ENCODE measurements around the gene MYLK2. TPM values are rescaled to one million over a fixed set of nuclear protein-coding genes. Genes with fewer than 3 reads are reported as not detected.
A peak's percentile ranks its signal among the peaks of the same experiment; 100 is the strongest.
"Not testable (repeated sequence)": the region's sequence is repeated elsewhere in the genome, so short reads cannot be mapped to it uniquely, and the experiment has no call there.

Gene MYLK2
- total RNA-seq, 2 experiments from 2014 or later: 0.31 to 0.39 TPM

DNA sequence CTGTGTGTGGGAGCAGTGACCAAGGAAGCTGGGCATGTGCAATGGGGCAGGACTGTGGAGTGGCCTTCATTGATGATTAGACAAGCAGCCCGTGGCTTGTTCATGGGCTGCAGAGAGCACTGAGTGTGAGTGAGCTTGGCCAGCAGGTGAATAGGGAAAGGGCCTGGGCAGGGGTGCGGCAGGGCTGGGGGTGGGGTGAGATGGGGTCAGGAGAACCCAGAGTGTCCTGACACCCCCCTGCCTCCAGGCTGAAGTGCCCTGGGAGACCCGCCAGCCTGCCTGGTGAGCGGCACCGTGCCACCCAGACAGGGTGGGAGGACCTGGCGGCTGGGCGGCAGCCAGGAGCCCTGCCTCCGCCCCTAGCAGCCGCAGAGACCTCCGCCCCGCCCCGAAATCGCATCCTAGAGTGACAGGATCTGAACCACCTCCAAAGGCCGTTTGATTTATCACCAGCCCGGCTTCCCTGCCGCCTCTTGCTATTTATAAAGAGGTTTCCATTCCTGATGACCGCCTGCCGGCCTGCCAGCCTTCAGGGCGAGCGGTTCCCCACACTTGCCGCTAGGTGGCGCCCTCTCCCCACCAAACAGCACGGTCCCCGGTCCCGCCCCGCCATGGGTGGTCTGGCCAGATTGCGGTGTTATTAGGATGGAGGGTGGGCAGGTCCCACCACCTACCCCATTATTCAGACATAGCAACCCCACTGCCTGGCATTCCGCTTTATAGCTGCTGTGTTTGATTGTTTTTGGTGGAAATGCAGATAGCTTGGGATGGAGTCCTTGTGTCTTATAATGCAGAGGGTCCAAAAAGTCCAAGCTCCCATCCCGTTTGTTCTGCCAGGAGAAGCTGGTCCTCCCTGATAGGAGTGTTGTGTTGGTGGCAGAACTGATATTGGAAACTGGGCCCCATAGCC is 3.5 kb downstream of the MYLK2 start:
- Mint-ChIP-seq H3K27me3 (peaks cover 6% of the 10 kb centered on the region), H3K4me3 (no peak overlapping the region), H3K27ac (no peak overlapping the region), H3K9me3 (no peaks in the 10 kb centered on the region), H3K4me1 (peaks cover 11% of the 10 kb centered on the region), H3K36me3 (no peaks in the 10 kb centered on the region)
- POLR2A ChIA-PET: interaction anchor here (1.1 kb wide), 1 partner anchor 129 kb away, joined by 3 read pairs; the partner anchor contains the start of gene PDRG1
- ATAC-seq (ENCODE audit: low read depth): peak; percentile 74
- DNase-seq: peak; percentile 86

DNA sequence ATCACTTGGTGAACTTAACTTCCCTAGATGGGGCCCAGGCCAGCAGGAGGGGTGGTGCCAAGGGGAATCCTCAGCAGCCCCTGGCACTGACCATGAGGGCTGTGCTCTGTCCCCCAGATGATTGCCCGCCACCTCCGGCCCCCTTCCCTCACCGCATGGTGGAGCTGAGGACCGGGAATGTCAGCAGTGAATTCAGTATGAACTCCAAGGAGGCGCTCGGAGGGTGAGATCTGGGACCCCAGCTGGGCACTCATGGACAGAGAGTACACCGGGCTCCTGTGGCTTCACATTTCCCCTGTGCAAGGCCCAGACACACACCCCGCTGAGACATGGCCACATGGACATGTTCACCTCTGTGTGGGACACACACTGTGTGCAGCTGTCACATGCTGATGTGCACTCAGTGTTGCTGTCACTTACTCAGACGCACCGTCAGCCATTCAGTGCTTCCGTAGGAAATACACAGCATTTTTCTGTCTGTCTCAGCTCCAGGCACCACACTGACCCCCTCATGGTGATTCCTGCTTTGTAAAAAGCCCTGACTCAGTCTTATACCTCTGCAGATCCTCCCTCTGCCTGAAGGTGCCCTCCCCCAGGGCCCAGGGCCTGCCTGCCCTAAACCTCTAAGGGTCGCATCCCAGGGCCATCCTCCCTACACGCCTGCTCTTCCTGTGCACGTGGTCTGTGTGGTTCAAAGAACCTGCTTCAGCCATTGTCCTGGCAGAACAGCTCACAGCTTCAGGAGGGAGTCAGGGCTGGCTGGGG is 4.4 kb downstream of the MYLK2 start:
- POLR2A ChIA-PET: interaction anchor here (1.1 kb wide), 1 partner anchor 128 kb away, joined by 3 read pairs; the partner anchor contains the start of gene PDRG1
- DNase-seq (peak; percentile 19), ATAC-seq (ENCODE audit: low read depth) (peak; percentile 12)
- H3K27me3 Mint-ChIP-seq: peaks cover 6% of the 10 kb centered on the region
- H3K36me3 Mint-ChIP-seq: no peaks in the 10 kb centered on the region
- H3K4me1 Mint-ChIP-seq: peaks cover 11% of the 10 kb centered on the region
- H3K27ac Mint-ChIP-seq: no peak overlapping the region
- H3K4me3 Mint-ChIP-seq: no peak overlapping the region
- H3K9me3 Mint-ChIP-seq: no peaks in the 10 kb centered on the region

DNA sequence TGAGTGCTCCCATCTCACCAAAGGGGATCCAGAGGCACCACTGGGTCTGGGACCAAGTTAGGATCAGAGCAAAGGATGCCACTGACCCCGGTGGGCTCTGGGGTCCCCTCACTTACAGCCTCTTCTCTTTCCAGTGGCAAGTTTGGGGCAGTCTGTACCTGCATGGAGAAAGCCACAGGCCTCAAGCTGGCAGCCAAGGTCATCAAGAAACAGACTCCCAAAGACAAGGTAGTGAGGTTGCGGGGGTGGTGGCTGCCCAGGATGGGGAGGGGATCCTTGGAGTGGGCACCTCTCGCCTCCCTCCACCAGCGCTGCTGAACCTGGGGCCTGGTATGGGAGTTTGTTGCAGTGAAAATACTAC is 4.9 kb downstream of the MYLK2 start:
- H3K4me3 Mint-ChIP-seq: no peak overlapping the region
- no peaks in the 10 kb centered on the region for H3K9me3 Mint-ChIP-seq
- peaks cover 11% of the 10 kb centered on the region for H3K4me1 Mint-ChIP-seq
- no peak for DNase-seq
- H3K36me3 Mint-ChIP-seq: no peaks in the 10 kb centered on the region
- POLR2A ChIA-PET: no interaction called here
- H3K27me3 Mint-ChIP-seq: peaks cover 6% of the 10 kb centered on the region
- no peak overlapping the region for H3K27ac Mint-ChIP-seq
- ATAC-seq (ENCODE audit: low read depth): no peak

DNA sequence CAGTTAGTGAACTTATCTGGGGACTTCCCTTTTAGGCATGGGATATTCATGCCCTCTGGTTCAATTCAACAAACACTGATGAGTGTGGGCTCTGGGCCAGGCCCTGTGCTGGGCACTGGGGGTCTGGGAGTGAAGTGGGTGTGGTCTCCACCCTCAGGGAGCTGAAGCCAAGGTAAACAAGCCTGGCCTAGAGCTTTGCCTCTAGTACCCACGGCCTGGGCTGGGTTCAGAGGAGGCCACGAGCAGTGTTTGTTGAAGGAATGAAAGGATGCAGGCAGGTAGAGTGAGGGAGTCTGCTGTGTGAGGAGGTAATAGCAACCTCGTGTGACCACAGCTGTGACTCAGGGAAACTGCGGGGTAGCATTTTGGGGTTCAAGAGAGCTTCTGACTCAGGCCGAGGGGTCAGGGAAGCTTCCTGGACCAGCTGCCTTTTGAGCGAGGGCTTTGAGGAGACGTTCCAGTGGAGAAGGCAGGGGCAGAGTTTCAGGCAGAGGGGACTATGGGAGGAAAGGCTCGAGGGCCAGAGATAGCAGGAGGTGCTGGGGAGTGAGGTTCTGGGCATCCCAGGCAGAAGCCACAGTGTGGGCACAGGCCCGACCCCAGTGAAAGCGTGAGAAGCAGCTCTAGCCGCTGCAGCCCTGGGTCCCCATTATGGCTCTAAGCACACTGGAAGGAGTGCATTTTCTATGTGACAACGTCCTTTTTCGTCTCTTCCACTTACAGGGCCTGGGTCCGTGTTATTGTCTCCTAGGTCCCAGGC is 5.6 kb downstream of the MYLK2 start:
- Mint-ChIP-seq H3K4me3 (no peak overlapping the region), H3K27me3 (peaks cover 6% of the 10 kb centered on the region), H3K27ac (no peak overlapping the region), H3K4me1 (peaks cover 11% of the 10 kb centered on the region), H3K36me3 (no peaks in the 10 kb centered on the region), H3K9me3 (no peaks in the 10 kb centered on the region)
- no peak for DNase-seq
- ATAC-seq (ENCODE audit: low read depth): no peak
- POLR2A ChIA-PET: no interaction called here

DNA sequence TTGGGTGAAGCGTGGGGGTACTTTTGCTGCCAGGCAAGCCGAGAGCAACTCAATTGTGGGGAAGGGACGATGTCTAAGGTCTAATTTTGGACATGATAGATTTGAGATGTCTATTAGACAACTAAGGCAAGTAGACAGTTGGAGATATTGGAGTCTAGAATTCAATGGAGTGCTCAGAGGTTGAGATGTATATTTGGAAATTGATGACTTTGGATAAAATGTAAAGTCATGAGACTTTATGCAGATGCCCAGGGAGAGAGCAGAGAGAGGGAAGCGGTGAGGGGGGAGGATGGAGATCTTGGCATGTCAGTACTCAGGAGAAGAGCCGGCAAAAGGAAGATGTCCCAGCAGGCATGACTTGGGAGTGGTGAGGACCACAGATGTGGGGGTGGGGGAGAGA is 6.9 kb downstream of the MYLK2 start:
- Mint-ChIP-seq H3K9me3 (no peaks in the 10 kb centered on the region), H3K36me3 (no peaks in the 10 kb centered on the region), H3K4me3 (no peak overlapping the region), H3K27ac (no peak overlapping the region), H3K27me3 (peaks cover 6% of the 10 kb centered on the region), H3K4me1 (peaks cover 11% of the 10 kb centered on the region)
- DNase-seq (no peak), ATAC-seq (ENCODE audit: low read depth) (no peak)
- POLR2A ChIA-PET: no interaction called here

DNA sequence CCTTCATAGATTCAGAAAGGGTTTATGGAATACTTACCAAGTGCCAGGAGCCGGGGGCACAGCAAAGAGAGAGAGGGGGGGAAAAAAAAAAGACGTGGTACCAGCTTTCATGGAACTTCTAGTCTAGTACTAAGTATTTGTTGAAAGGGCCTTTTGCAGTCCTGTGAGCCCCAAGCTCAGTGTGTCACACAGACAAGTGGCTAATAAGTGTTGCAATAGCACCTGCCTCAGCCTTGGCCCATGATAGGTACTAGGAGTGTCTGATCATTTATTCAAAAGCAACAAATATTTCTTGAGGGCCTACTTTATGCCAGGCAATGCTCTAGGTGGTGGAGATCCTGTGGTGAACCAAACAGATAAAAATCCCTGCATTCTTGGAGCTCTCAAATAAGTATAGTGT is 7.9 kb downstream of the MYLK2 start:
- H3K27me3 Mint-ChIP-seq: peaks cover 3% of the 10 kb centered on the region
- no peak overlapping the region for H3K27ac Mint-ChIP-seq
- H3K9me3 Mint-ChIP-seq: no peaks in the 10 kb centered on the region
- DNase-seq (no peak), ATAC-seq (ENCODE audit: low read depth) (no peak)
- peaks cover 11% of the 10 kb centered on the region for H3K4me1 Mint-ChIP-seq
- H3K36me3 Mint-ChIP-seq: no peaks in the 10 kb centered on the region
- no peak overlapping the region for H3K4me3 Mint-ChIP-seq
- POLR2A ChIA-PET: interaction anchor here (1.0 kb wide), 1 partner anchor 9 kb away, joined by 3 read pairs; no protein-coding TSS in a partner anchor

DNA sequence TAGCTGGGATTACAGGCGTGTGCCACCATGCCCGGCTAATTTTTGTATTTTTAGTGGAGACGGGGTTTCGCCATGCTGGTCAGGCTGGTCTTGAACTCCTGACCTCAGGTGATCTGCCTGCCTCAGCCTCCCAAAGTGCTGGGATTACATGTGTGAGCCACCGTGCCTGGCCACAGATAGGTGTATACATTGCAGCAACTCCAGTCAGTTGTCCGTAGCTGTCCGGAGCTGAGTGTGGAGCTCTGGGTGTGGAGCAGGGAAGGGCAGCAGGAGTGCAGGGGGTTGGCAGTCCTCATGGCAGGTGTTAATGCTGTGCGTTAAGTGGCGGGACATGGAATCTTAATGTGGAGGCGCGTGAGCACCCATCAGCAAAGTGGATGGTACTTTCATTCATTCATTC is 8.9 kb downstream of the MYLK2 start:
- H3K9me3 Mint-ChIP-seq; ATAC-seq (ENCODE audit: low read depth); H3K4me1 Mint-ChIP-seq; H3K27me3 Mint-ChIP-seq; H3K27ac Mint-ChIP-seq; DNase-seq; H3K4me3 Mint-ChIP-seq; POLR2A ChIA-PET; H3K36me3 Mint-ChIP-seq: not testable (repeated sequence)

DNA sequence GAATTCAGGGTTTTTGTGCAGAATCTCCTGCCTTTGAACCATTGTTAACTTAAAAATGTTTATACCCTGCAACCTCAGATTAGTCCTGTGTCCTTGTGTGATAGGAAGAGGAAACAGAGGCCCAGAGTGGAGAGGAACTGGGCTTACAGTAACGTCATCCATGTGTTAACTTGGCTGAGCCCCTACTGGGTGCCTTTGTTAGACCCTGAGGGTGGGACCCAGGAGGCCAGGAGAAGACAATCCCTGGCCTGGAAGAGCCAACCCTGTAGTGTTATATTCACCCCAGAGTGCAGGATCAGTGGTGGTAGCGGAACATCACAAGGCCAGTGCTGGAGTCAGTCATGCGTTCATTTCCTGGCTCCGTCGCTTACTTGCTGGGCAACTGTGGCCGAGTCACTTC is 10.6 kb downstream of the MYLK2 start:
- Mint-ChIP-seq H3K27ac (no peak overlapping the region), H3K4me3 (no peak overlapping the region), H3K9me3 (no peaks in the 10 kb centered on the region), H3K36me3 (no peaks in the 10 kb centered on the region), H3K27me3 (no peaks in the 10 kb centered on the region), H3K4me1 (no peaks in the 10 kb centered on the region)
- DNase-seq (no peak), ATAC-seq (ENCODE audit: low read depth) (no peak)
- POLR2A ChIA-PET: no interaction called here

DNA sequence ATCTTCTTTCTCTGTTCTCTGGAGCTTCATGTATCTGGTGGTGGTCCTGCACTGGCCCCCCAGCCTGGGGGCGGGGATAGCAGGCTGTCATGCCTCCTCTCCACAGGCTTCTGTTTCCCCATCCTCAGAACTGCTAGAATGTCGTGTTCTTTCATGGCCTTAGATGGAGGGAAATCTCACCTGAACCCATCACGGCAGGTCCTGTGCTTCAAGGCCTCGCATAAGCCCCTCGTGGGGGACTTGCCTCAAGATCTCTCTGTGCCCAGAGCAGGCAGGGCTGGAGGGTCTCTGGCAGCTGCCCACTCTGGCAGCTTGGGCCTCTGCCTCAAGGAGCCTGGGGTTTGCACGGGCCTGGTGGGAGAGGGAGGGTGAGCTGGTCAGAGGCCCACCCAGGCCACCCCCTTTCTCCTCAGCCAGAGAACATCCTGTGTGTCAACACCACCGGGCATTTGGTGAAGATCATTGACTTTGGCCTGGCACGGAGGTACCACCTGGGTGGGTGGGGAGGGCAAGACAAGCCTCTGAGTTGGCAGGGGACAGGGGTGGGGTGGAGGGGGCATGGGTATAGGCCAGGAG is 11.3 kb downstream of the MYLK2 start:
- POLR2A ChIA-PET: no interaction called here
- Mint-ChIP-seq H3K4me3 (no peak overlapping the region), H3K9me3 (no peaks in the 10 kb centered on the region), H3K36me3 (no peaks in the 10 kb centered on the region), H3K27ac (no peak overlapping the region), H3K4me1 (peaks cover 5% of the 10 kb centered on the region), H3K27me3 (peaks cover 2% of the 10 kb centered on the region)
- no peak for DNase-seq
- no peak for ATAC-seq (ENCODE audit: low read depth)

DNA sequence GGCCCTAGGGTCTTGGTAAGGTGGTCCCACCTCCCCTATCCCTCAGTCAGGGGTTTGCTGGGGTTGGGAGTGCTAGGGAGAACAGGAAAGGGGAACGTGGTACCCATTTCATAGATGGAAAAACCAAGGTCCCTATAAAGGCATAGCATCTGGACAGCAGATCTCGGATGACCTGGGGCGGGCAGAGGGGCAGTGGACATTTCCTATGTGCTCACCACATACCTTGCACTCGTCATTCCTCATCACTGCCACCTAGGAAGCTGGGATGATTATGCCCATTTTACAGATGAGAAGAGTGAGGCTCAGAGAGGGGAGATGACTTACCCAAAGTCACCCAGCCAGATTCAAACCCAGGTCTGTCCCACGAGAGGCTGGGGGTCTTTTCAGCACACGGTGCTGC is 12.1 kb downstream of the MYLK2 start:
- Mint-ChIP-seq H3K4me1 (peaks cover 10% of the 10 kb centered on the region), H3K27me3 (peaks cover 2% of the 10 kb centered on the region), H3K27ac (no peak overlapping the region), H3K36me3 (no peaks in the 10 kb centered on the region), H3K9me3 (no peaks in the 10 kb centered on the region), H3K4me3 (no peak overlapping the region)
- POLR2A ChIA-PET: no interaction called here
- DNase-seq (no peak), ATAC-seq (ENCODE audit: low read depth) (no peak)

DNA sequence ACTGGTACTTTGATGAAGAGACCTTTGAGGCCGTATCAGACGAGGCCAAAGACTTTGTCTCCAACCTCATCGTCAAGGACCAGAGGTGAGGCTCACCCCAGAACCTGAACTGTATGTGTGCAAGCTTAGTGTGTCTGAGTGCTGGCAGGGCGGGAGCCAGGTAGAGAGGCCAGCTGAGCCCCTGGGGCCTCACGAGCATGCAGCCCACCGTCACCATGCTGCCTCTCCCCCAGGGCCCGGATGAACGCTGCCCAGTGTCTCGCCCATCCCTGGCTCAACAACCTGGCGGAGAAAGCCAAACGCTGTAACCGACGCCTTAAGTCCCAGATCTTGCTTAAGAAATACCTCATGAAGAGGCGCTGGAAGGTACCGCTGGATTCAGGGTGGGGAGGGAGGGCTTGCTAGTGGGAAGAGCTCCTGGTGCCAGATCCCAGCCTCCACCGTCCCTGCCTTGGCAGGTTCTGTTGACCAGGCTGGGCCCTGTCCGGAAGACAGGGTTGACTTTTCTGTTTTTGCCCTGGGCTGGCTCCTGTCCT is 12.7 kb downstream of the MYLK2 start:
- peaks cover 15% of the 10 kb centered on the region for H3K4me1 Mint-ChIP-seq
- H3K36me3 Mint-ChIP-seq: no peaks in the 10 kb centered on the region
- no peak for DNase-seq
- no peaks in the 10 kb centered on the region for H3K9me3 Mint-ChIP-seq
- no peak for ATAC-seq (ENCODE audit: low read depth)
- H3K27me3 Mint-ChIP-seq: peaks cover 2% of the 10 kb centered on the region
- H3K27ac Mint-ChIP-seq: no peak overlapping the region
- POLR2A ChIA-PET: no interaction called here
- no peak overlapping the region for H3K4me3 Mint-ChIP-seq

DNA sequence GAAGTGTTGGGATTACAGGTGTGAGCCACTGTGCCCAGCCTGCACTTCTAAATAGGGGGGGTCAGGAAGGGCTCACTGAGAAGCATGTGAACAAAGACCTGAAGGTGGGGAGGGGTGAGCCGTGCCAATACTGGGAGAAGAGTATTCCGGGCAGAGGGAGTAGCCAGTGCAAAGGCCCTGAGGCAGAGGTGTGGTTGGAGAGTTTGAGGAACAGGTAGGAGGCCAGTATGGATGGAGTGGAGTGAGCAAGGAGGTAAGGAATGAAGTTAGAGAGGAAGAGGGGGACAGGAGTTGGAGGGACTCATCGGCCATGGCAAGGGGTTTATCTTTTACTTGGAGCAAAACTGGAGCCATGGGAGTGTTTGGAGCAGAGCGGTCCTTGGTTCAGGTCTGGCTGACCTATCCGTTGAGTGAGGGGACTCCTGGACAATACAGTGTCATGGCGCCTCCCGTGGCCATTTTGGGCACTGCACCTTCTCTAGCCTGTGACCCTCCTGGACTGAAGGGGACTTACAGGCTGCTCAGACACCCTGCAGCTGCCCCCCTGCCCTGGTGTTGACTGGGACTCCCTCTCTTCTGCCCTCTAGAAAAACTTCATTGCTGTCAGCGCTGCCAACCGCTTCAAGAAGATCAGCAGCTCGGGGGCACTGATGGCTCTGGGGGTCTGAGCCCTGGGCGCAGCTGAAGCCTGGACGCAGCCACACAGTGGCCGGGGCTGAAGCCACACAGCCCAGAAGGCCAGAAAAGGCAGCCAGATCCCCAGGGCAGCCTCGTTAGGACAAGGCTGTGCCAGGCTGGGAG is 14.2 kb downstream of the MYLK2 start:
- H3K27ac Mint-ChIP-seq: no peak overlapping the region
- POLR2A ChIA-PET: no interaction called here
- H3K4me1 Mint-ChIP-seq: peaks cover 17% of the 10 kb centered on the region
- H3K27me3 Mint-ChIP-seq: peaks cover 4% of the 10 kb centered on the region
- H3K36me3 Mint-ChIP-seq: no peaks in the 10 kb centered on the region
- H3K4me3 Mint-ChIP-seq: no peak overlapping the region
- ATAC-seq (ENCODE audit: low read depth) (no peak), DNase-seq (peak; percentile 72)
- H3K9me3 Mint-ChIP-seq: no peaks in the 10 kb centered on the region
